Gastroesophageal sphincter (tissue), 4 donors: Measurements from ENCODE around the gene SF3B6. TPM values are rescaled to one million over a fixed set of nuclear protein-coding genes. Genes with fewer than 3 reads are reported as not detected.

Experiments used
- ATAC-seq: fragments of 150-250 bp; one replicate; pipeline ENCODE4 v1.9.1; 2016; ENCODE audit warnings: mild to moderate bottlenecking, moderate library complexity
- H3K27ac ChIP-seq, 4 donors: fragments of 200-600 bp; sonication (generic) in 3 of 4; 1 replicate in 3 of 4; 2 replicates in 1 of 4; pipeline ENCODE4 v1.5.1; 2016 to 2019
- H3K27me3 ChIP-seq: fragments of 200-600 bp; sonication (generic); one replicate; pipeline ENCODE4 v1.5.1; 2019
- H3K36me3 ChIP-seq, 2 donors: fragments of 200-600 bp; sonication (generic); one replicate each; pipeline ENCODE4 v1.5.1; 2019; ENCODE audit warnings: control low read depth in 1 of 2
- H3K4me1 ChIP-seq, 3 donors: fragments of 200-600 bp; sonication (generic); 1 replicate in 2 of 3; 2 replicates in 1 of 3; pipeline ENCODE4 v1.5.1; 2016 to 2019; ENCODE audit warnings: control low read depth in 2 of 3
- H3K4me3 ChIP-seq, 2 donors: fragments of 200-600 bp; sonication (generic); one replicate each; pipeline ENCODE4 v1.5.1; 2019; ENCODE audit warnings: mild to moderate bottlenecking in 1 of 2, moderate library complexity in 1 of 2
- H3K9me3 ChIP-seq, 3 donors: fragments of 200-600 bp; sonication (generic); one replicate each; pipeline ENCODE4 v1.5.1; 2017 to 2019; ENCODE audit warnings: control low read depth in 2 of 3
- EP300 ChIP-seq: sonication (generic); formaldehyde crosslinking; IDR thresholded peaks from one replicate; pipeline ENCODE4 v1.6.1; 2017; ENCODE audit warnings: antibody characterized with exemption, mild to moderate bottlenecking
- POLR2A ChIP-seq, 2 donors: fragments of 450-650 bp; IDR thresholded peaks; one replicate each; pipeline ENCODE4 v1.6.1; 2017; ENCODE audit warnings: antibody characterized with exemption in 2 of 2, mild to moderate bottlenecking in 2 of 2, moderate library complexity in 1 of 2
- POLR2AphosphoS5 ChIP-seq: sonication (generic); formaldehyde crosslinking; IDR thresholded peaks from one replicate; pipeline ENCODE4 v1.6.1; 2017; ENCODE audit warnings: antibody characterized with exemption
- WGBS, 2 donors: methylation state at CpG; one replicate each; pipeline ENCODE4 v1.1.5; 2018; ENCODE audit warnings: low coverage in 1 of 2; 5-methylcytosine and 5-hydroxymethylcytosine counted together
- total RNA-seq, 4 donors: library from RNA; depleted of rRNA; stranded (reverse); fragments of >200 nt; gene quantifications; one replicate each; pipeline ENCODE4 v1.1.0, GENCODE V29; 2016
- TF ChIP-seq, protein P1 (sequence below), 4 experiments: fragments of 200-600 bp in 2 of 4; fragments of 450-650 bp in 2 of 4; sonication (generic) in 1 of 4; IDR thresholded peaks; one replicate each; pipeline ENCODE4 v1.5.1; 2017 to 2019; ENCODE audit warnings: antibody characterized with exemption in 4 of 4, mild to moderate bottlenecking in 2 of 4, moderate library complexity in 2 of 4

The SF3B6 gene
- total RNA-seq, 4 donors from 2014 or later = 96.8 to 128 (median 115) TPM

- 74% methylated on average over 3 of the region's 8 CpGs; no CpG with 5 or more reads in 1 of the 2 donors for WGBS, 2 donors
- Histone ChIP-seq H3K4me1 (peaks cover 0 to 26% (median 11%) of the 10 kb centered on the region in 3 donors), H3K4me3 (peak overlapping the region in 1 of 2 donors; percentile 63), H3K9me3 (no peaks in the 10 kb centered on the region), H3K27ac (peak overlapping the region in 3 of 4 donors; percentile 90 to 96 (median 91)), H3K27me3 (no peaks in the 10 kb centered on the region), H3K36me3 (peaks cover 0 to 54% of the 10 kb centered on the region in 2 donors)
- no peak for ATAC-seq
- TF ChIP-seq EP300 (no peak), POLR2AphosphoS5 (no peak), POLR2A (IDR thresholded peaks at IDR 0.05) (no peak)
- TF ChIP-seq, protein P1, sequence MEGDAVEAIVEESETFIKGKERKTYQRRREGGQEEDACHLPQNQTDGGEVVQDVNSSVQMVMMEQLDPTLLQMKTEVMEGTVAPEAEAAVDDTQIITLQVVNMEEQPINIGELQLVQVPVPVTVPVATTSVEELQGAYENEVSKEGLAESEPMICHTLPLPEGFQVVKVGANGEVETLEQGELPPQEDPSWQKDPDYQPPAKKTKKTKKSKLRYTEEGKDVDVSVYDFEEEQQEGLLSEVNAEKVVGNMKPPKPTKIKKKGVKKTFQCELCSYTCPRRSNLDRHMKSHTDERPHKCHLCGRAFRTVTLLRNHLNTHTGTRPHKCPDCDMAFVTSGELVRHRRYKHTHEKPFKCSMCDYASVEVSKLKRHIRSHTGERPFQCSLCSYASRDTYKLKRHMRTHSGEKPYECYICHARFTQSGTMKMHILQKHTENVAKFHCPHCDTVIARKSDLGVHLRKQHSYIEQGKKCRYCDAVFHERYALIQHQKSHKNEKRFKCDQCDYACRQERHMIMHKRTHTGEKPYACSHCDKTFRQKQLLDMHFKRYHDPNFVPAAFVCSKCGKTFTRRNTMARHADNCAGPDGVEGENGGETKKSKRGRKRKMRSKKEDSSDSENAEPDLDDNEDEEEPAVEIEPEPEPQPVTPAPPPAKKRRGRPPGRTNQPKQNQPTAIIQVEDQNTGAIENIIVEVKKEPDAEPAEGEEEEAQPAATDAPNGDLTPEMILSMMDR (IDR thresholded peaks at IDR 0.05) = no peak
Observed at GRCh38 chr2:24082787-24083566, 6.9 kb upstream of the SF3B6 start.

DNA sequence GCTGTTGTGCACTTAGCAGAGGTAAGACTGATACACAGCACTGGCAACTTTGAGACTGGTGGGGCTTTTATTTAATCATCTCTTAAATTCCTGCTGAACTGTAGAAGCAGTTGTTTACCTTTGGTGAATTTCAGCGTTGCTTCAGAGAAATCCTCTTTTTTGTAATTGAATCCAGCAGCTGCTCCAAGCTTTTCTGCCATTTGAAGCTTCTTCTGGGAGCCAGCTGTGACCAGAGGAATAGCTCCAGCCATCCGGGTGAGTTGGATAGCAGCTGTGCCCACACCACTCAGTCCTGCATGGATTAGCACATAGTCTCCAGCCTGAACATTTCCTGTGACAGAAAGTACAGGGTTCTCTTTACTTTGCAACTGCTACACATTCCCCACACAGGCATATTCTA, 4.6 kb upstream of the SF3B6 start:
- TF ChIP-seq POLR2A (IDR thresholded peaks at IDR 0.05) (no peak), EP300 (no peak), POLR2AphosphoS5 (no peak)
- TF ChIP-seq, protein P1 (IDR thresholded peaks at IDR 0.05) = no peak
- peaks cover 0 to 39% (median 18%) of the 10 kb centered on the region in 3 donors for H3K4me1 ChIP-seq
- H3K9me3 ChIP-seq = no peaks in the 10 kb centered on the region
- no peak overlapping the region for H3K27ac ChIP-seq
- no peak overlapping the region for H3K4me3 ChIP-seq
- 38 to 40% methylated on average over 2 of the region's 2 CpGs for WGBS, 2 donors
- H3K36me3 ChIP-seq = peaks cover 0 to 44% of the 10 kb centered on the region in 2 donors
- H3K27me3 ChIP-seq = no peaks in the 10 kb centered on the region
- no peak for ATAC-seq

GRCh38 chr2:24077879-24078278, 1.8 kb upstream of the SF3B6 start:
- no peak for ATAC-seq
- Histone ChIP-seq H3K27me3 (no peaks in the 10 kb centered on the region), H3K4me1 (peaks cover 0 to 39% (median 13%) of the 10 kb centered on the region in 3 donors), H3K36me3 (peaks cover 0 to 61% of the 10 kb centered on the region in 2 donors), H3K27ac (peak overlapping the region; percentile 52 to 99 (median 94)), H3K9me3 (no peaks in the 10 kb centered on the region), H3K4me3 (peak overlapping the region; percentile 84 to 86)
- TF ChIP-seq, protein P1 (IDR thresholded peaks at IDR 0.05) = no peak
- no peak for TF ChIP-seq POLR2AphosphoS5
- 65 to 87% methylated on average over 2 of the region's 2 CpGs for WGBS, 2 donors

DNA sequence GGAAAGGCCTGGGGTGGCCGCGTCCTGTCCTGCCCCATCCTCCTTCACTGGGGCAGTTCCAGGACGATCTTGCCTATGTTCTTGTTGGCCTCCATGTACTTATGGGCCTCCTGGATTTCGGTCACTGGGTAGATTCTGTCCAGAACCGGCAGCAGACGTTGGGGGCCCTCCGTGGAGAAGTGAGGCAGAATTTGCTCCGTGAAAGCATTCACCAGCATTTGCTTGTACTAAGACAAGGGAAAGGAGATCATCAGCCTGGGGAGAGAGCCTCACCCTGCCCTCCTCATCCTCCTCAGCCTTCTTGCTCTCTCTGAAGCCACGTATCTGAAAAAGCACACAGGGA, 1.4 kb upstream of the SF3B6 start:
- Histone ChIP-seq H3K36me3 (peaks cover 0 to 61% of the 10 kb centered on the region in 2 donors), H3K4me3 (peak overlapping the region; percentile 84 to 86), H3K4me1 (peaks cover 0 to 36% (median 13%) of the 10 kb centered on the region in 3 donors), H3K9me3 (no peaks in the 10 kb centered on the region), H3K27me3 (no peaks in the 10 kb centered on the region), H3K27ac (peak overlapping the region; percentile 52 to 99 (median 94))
- no peak for ATAC-seq
- 7 to 14% methylated on average over 2 to 9 of the region's 9 CpGs for WGBS, 2 donors
- TF ChIP-seq, protein P1 (IDR thresholded peaks at IDR 0.05) = no peak
- TF ChIP-seq POLR2AphosphoS5 (no peak), EP300 (no peak), POLR2A (IDR thresholded peaks at IDR 0.05) (no peak)
